Kidney epithelial cell (primary cell): Measurements from ENCODE around the gene CNDP1. TPM values are rescaled to one million over a fixed set of nuclear protein-coding genes. Genes with fewer than 3 reads are reported as not detected.

Source experiments
- DNase-seq: peaks from one replicate; pipeline ENCODE4 v3.0.0-alpha.2; 2010; ENCODE audit warnings: low read depth
- H3K27me3 ChIP-seq: 2 replicates; pipeline ENCODE4 v1.6.0; 2011; ENCODE audit warnings: low read length; ENCODE audit not compliant: control insufficient read depth, insufficient read depth
- H3K36me3 ChIP-seq: 2 replicates; pipeline ENCODE4 v1.5.1; 2011; ENCODE audit warnings: low read length; ENCODE audit not compliant: control insufficient read depth, insufficient read depth
- H3K4me3 ChIP-seq: 2 replicates; pipeline ENCODE4 v1.5.1; 2011; ENCODE audit warnings: low read depth, mild to moderate bottlenecking, control low read depth, low read length
- total RNA-seq: library from RNA; depleted of rRNA; stranded (reverse); fragments of >200 nt; gene quantifications from 2 replicates; pipeline ENCODE4 v1.2.3, GENCODE V29; 2015
- TF ChIP-seq, protein P1 (sequence below): IDR thresholded peaks from 2 replicates; pipeline ENCODE4 v1.5.1; 2011; ENCODE audit warnings: mild to moderate bottlenecking, moderate library complexity, low read length, control low read depth, inconsistent platforms; ENCODE audit not compliant: insufficient read depth, poor library complexity, severe bottlenecking

The CNDP1 gene
- total RNA-seq, 1 donor from 2014 or later: not detected

DNA sequence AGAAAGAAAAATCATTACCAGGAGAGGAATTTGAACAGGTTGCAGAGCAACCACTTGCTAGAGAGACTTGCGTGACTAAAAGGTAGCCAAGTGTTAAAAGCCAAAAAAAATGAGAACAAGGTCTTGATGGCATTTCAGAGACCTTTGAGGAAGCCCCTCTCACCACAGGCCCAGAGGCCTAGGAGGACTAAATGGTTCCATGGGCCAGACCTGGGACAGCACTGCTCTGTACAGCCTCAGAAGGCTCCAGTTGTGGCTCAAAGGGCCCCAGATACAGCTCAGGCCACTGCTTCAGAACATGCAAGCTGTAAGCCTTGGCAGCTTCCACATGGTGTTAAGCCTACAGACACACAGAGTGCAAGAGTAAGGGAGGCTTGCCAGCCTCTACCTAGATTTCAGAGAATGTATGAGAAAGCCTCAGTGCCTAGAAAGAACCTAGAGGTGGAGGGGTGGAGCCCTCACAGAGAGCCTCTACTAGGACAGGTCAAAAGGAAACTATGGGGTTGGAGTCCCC lies 15.3 kb downstream of the CNDP1 start:
- Histone ChIP-seq H3K36me3 (no peaks in the 10 kb centered on the region), H3K27me3 (peaks cover 4% of the 10 kb centered on the region), H3K4me3 (no peak overlapping the region)
- no peak for DNase-seq
- TF ChIP-seq, protein P1, sequence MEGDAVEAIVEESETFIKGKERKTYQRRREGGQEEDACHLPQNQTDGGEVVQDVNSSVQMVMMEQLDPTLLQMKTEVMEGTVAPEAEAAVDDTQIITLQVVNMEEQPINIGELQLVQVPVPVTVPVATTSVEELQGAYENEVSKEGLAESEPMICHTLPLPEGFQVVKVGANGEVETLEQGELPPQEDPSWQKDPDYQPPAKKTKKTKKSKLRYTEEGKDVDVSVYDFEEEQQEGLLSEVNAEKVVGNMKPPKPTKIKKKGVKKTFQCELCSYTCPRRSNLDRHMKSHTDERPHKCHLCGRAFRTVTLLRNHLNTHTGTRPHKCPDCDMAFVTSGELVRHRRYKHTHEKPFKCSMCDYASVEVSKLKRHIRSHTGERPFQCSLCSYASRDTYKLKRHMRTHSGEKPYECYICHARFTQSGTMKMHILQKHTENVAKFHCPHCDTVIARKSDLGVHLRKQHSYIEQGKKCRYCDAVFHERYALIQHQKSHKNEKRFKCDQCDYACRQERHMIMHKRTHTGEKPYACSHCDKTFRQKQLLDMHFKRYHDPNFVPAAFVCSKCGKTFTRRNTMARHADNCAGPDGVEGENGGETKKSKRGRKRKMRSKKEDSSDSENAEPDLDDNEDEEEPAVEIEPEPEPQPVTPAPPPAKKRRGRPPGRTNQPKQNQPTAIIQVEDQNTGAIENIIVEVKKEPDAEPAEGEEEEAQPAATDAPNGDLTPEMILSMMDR: no peak

DNA sequence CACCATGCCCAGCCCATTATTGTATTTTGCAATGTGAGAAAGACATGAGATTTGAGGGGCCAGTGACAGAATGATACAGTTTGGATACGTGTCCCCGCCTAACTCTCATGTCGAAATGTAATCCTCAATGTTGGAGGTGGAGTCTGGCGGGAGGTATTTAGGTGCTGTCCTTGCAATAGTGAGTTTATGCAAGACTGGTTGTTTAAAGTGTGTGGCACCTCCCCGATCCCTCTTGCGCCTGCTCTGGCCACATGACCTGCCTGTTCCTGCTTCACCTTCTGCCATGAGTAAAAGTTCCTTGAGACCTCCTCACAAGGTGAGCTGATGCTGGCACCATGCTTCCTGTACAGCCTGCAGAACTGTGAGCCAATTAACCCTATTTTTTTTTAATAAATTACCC lies 16.6 kb downstream of the CNDP1 start:
- no peaks in the 10 kb centered on the region for H3K36me3 ChIP-seq
- DNase-seq: no peak
- H3K27me3 ChIP-seq: peaks cover 4% of the 10 kb centered on the region
- TF ChIP-seq, protein P1: no peak
- H3K4me3 ChIP-seq: no peak overlapping the region

DNA sequence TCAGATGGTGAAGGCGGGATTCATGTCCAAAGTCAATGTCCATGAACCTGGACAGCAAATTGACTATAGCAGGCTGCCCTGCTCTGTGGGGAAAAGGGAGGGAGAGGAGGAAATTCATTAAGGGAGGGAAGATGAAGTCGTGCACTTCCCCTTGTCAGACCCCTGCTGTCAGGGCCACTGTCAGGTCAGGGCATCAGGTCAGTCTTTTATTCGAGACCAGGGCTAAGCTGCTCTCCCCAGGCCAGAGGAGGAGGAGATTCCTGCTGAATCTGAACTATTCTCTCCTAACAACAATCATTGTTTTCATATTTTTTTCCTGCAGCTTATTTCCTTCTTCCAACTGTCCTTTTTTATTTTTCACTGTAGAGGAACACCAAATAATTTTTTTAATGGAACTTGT lies 17.2 kb downstream of the CNDP1 start:
- DNase-seq: no peak
- TF ChIP-seq, protein P1: no peak
- no peak overlapping the region for H3K4me3 ChIP-seq
- H3K27me3 ChIP-seq: peaks cover 4% of the 10 kb centered on the region
- no peaks in the 10 kb centered on the region for H3K36me3 ChIP-seq

DNA sequence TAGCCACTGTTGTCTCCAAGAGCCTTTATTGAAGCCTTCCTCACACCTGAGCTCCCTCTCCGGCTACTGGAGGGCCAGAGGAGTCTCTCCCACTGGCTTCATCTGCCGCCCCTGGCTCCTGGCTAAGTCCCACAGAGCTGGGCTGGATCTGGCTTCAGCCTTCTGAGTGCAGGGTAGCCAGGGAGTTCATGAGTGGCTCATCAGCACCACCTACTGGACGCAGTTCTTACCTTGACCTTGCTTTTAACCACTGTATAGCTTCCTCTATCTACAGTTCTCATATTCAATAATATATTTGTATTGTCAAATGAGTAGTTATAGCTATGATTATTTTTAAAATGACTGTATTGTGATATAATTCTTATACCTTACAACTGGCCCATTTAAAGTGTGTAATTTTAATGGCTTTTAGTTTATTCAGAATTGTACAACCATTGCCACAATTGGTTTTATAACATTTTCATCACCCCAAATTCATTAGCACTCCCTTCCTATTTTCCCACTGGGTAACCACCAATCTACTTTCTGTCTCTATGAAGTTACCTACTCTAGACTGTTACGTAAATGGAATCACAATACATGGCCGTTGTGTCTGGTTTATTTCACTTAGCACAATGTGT lies 17.7 kb downstream of the CNDP1 start:
- H3K36me3 ChIP-seq: no peaks in the 10 kb centered on the region
- TF ChIP-seq, protein P1: peak; percentile 83
- DNase-seq: peak; percentile 43
- H3K4me3 ChIP-seq: no peak overlapping the region
- peaks cover 4% of the 10 kb centered on the region for H3K27me3 ChIP-seq

DNA sequence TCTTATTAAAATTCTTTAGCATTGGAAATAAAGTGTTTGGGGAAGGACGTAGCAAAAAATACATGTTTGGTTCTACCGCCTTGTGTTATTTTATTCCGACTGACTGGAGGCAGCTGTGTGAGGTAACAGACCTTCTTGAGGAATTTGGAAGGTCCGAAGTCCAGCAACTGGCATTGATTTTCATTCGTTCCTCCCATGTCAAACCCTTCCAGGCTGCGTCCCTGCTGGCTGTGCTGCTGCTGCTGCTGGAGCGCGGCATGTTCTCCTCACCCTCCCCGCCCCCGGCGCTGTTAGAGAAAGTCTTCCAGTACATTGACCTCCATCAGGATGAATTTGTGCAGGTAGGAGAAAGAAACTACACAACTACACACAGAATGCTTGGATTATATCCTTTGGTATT lies 21.8 kb downstream of the CNDP1 start:
- DNase-seq: no peak
- peaks cover 4% of the 10 kb centered on the region for H3K27me3 ChIP-seq
- TF ChIP-seq, protein P1: no peak
- no peaks in the 10 kb centered on the region for H3K36me3 ChIP-seq
- H3K4me3 ChIP-seq: no peak overlapping the region

DNA sequence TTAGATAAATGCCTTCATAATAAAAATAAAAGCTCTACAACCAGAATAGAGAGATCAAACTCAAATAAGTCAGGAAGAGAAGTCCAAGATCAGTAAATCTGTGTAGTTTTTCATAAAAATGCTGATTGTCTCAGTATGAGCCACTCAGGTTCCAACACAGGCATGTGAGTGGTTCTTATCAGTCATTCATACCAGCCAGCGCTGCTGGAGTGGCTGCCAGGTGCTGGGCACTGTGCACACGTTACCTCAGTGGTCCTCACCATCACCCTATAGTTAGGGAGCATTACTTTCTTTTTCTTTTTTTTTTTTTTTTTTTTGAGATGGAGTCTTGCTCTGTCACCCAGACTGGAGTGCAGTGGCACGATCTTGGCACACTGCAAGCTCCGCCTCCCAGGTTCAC lies 23.8 kb downstream of the CNDP1 start:
- no peak for DNase-seq
- Histone ChIP-seq H3K4me3 (no peak overlapping the region), H3K27me3 (peaks cover 7% of the 10 kb centered on the region), H3K36me3 (no peaks in the 10 kb centered on the region)
- TF ChIP-seq, protein P1: no peak
